ENCODE results near the gene PCSK6.

Gene PCSK6

GRCh38 chr15:101498076-101498716, 8.7 kb upstream of the PCSK6 start:
- Mint-ChIP-seq H3K36me3 (no peaks in the 10 kb centered on the region), H3K27me3 (peaks cover 78% of the 10 kb centered on the region), H3K9me3 (peaks cover 3% of the 10 kb centered on the region), H3K4me3 (no peak overlapping the region), H3K4me1 (peaks cover 32% of the 10 kb centered on the region), H3K27ac (no peak overlapping the region)
- no peak for ATAC-seq

- H3K4me1 Mint-ChIP-seq: peaks cover 33% of the 10 kb centered on the region
- peaks cover 78% of the 10 kb centered on the region for H3K27me3 Mint-ChIP-seq
- peaks cover 3% of the 10 kb centered on the region for H3K9me3 Mint-ChIP-seq
- no peak overlapping the region for H3K4me3 Mint-ChIP-seq
- no peaks in the 10 kb centered on the region for H3K36me3 Mint-ChIP-seq
- no peak overlapping the region for H3K27ac Mint-ChIP-seq
- no peak for ATAC-seq
Observed at GRCh38 chr15:101497484-101498034, 8.1 kb upstream of the PCSK6 start.

GRCh38 chr15:101497017-101497416, 7.5 kb upstream of the PCSK6 start:
- Mint-ChIP-seq H3K27me3 (peaks cover 78% of the 10 kb centered on the region), H3K36me3 (no peaks in the 10 kb centered on the region), H3K27ac (no peak overlapping the region), H3K4me3 (no peak overlapping the region), H3K9me3 (peaks cover 3% of the 10 kb centered on the region), H3K4me1 (peaks cover 33% of the 10 kb centered on the region)
- ATAC-seq: no peak

DNA sequence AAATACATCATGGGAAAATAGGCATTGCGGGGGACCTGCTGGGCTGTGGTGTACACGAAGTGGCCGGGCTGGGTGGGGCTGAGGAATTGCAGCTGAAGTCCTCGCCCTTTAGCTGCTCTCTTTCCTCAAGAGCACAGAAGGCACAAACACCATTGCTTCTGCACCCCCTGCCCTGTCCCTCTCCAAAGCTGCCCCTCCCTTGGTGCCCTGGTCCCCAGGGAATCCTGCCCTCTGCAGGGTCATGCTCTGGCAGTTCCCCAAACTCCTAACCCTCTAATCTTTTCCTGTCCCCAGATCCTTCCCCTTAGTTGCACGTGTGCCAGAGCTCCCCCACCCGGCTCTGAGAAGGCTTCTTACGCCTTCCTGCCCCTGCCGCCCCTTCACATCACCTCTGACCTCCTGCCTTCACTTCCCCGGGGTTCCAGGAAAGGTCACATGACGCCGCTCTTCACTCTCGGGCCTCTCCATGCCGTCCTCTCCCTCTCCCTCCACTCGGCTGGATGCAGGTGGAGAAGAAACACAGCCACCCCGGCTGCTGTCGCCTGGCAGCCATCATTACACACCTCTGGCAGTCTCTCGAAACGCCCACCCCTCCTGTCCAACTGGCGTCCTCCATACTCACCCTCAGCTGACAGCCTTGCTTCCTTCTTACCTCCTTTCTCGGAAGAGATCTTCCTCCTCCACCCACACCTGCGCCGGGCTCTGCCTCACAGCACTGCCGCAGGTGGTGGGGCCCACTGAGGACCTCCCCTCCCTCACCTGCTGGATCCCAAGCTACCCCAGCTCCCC, 6.9 kb upstream of the PCSK6 start:
- Mint-ChIP-seq H3K9me3 (peaks cover 3% of the 10 kb centered on the region), H3K27ac (no peak overlapping the region), H3K36me3 (no peaks in the 10 kb centered on the region), H3K27me3 (peaks cover 76% of the 10 kb centered on the region), H3K4me3 (peak overlapping the region; percentile 2), H3K4me1 (peaks cover 28% of the 10 kb centered on the region)
- ATAC-seq: no peak

GRCh38 chr15:101495334-101496197, 6.1 kb upstream of the PCSK6 start:
- no peaks in the 10 kb centered on the region for H3K36me3 Mint-ChIP-seq
- no peak overlapping the region for H3K27ac Mint-ChIP-seq
- H3K9me3 Mint-ChIP-seq: peaks cover 3% of the 10 kb centered on the region
- H3K4me1 Mint-ChIP-seq: peaks cover 26% of the 10 kb centered on the region
- no peak overlapping the region for H3K4me3 Mint-ChIP-seq
- peaks cover 76% of the 10 kb centered on the region for H3K27me3 Mint-ChIP-seq
- ATAC-seq: no peak

DNA sequence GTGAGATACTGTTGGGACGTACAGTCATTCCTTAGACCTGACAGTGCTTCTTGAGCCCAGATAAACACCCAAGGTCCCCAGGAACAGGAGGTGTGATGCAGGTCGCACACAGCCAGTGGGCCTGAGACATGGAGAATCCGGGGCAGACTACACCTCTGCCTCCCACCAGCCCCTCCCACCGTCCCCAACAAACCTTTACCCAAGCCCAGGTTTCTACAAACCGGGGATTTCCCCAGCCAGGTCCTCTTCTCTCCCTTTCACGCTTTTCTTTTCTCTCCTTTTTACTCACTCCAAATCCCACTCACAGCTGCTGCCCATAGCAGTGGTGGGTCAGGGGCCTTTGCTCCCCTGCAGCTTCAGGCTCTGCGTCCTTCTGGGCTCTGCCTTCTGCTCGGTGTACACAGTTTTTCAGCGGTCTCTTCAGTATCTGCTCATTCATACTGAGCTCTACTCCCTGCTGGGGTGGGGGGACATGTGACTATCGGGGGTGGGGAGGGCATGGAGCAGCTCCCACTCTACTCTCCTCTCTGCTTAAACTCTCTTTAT, 4.8 kb upstream of the PCSK6 start:
- no peaks in the 10 kb centered on the region for H3K36me3 Mint-ChIP-seq
- no peak overlapping the region for H3K27ac Mint-ChIP-seq
- H3K27me3 Mint-ChIP-seq: peaks cover 72% of the 10 kb centered on the region
- no peak for ATAC-seq
- no peak overlapping the region for H3K4me3 Mint-ChIP-seq
- peaks cover 3% of the 10 kb centered on the region for H3K9me3 Mint-ChIP-seq
- H3K4me1 Mint-ChIP-seq: peaks cover 26% of the 10 kb centered on the region

- Mint-ChIP-seq H3K27me3 (peaks cover 63% of the 10 kb centered on the region), H3K4me1 (peaks cover 26% of the 10 kb centered on the region), H3K9me3 (peaks cover 3% of the 10 kb centered on the region), H3K4me3 (no peak overlapping the region), H3K36me3 (no peaks in the 10 kb centered on the region), H3K27ac (no peak overlapping the region)
- ATAC-seq: no peak
Observed at GRCh38 chr15:101492766-101493692, 3.5 kb upstream of the PCSK6 start.

- no peak overlapping the region for H3K27ac Mint-ChIP-seq
Observed at GRCh38 chr15:101491734-101492640, 2.5 kb upstream of the PCSK6 start.

DNA sequence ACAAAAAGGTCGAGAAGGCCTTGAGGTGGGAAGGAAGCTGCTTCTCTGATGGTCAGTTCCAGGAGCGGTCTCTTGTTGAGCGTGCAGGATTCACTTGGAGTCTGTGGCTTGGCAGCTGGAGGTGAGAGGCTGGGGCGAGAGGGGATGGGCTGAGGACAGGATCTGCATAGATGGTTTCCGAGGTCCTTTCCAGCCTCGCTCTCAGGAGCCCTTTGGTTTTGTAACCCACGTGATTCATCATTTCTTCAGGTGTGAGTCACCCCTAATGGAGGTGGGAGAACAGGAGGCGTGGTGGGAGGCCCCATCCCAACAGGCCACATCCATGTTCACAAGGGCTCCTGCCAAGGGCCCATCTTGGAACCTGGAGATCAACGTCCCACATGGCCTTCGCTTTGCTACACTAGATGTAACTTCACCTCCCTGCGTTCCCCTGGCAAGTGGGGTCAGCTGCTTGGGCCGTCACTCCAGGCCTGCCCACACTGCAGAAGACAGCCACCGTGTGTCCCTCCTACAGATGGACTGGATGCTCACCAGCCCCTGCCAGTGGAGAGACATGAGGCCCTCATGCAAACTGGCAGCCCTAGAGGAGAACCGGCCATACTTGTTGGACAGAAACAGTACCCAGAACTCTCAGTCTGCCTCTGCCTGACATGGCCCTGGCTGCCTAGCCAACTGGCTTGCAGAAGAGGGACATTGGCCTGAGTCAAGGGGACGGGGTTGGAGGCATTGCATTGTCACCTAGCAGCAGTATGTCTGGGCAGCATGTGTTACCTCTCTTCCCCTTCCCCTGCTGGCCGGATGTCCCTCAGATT, 1.6 kb upstream of the PCSK6 start:
- Mint-ChIP-seq H3K4me3 (no peak overlapping the region), H3K27ac (no peak overlapping the region), H3K36me3 (no peaks in the 10 kb centered on the region), H3K9me3 (peaks cover 3% of the 10 kb centered on the region), H3K27me3 (peaks cover 61% of the 10 kb centered on the region), H3K4me1 (peaks cover 14% of the 10 kb centered on the region)
- ATAC-seq: no peak

More at GRCh38 chr15:101491734-101492640, 2.5 kb upstream of the PCSK6 start:
- Mint-ChIP-seq H3K4me1 (peaks cover 22% of the 10 kb centered on the region), H3K4me3 (no peak overlapping the region), H3K9me3 (peaks cover 3% of the 10 kb centered on the region), H3K27me3 (peaks cover 63% of the 10 kb centered on the region), H3K36me3 (no peaks in the 10 kb centered on the region)
- no peak for ATAC-seq

DNA sequence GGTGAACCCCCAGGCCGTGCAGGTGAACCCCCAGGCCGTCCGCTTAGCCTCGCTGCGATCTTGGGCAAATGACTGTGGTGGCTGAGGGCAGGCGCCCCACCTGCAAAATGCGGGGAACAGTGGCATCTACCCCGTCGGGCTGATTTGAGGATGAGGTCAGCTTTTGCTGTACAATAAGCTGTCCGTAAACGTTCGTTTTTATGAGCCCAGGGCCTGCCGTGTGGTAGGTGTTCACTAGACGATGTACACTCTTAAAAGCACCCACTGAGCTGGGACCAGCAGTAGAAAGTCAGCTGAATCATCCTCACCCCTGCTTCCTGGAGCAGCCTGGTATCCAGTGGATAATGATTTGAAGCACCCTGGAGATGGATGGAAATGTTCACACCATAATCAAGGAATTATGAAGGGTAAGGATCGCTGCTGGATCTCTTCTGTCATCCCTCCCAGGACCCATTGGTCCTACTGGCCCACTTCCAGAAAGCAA, 943 bp upstream of the PCSK6 start:
- no peak for ATAC-seq
- Mint-ChIP-seq H3K9me3 (peaks cover 3% of the 10 kb centered on the region), H3K27ac (no peak overlapping the region), H3K4me3 (no peak overlapping the region), H3K36me3 (no peaks in the 10 kb centered on the region), H3K27me3 (peaks cover 61% of the 10 kb centered on the region), H3K4me1 (peaks cover 12% of the 10 kb centered on the region)

GRCh38 chr15:101489237-101489598, 289 bp downstream of the PCSK6 start:
- H3K27me3 Mint-ChIP-seq: peaks cover 50% of the 10 kb centered on the region
- no peak overlapping the region for H3K27ac Mint-ChIP-seq
- H3K36me3 Mint-ChIP-seq: no peaks in the 10 kb centered on the region
- H3K4me1 Mint-ChIP-seq: peaks cover 7% of the 10 kb centered on the region
- ATAC-seq: peak; percentile 31
- no peak overlapping the region for H3K4me3 Mint-ChIP-seq
- H3K9me3 Mint-ChIP-seq: peaks cover 3% of the 10 kb centered on the region

GRCh38 chr15:101488300-101489164, 975 bp downstream of the PCSK6 start:
- no peak for ATAC-seq
- Mint-ChIP-seq H3K36me3 (no peaks in the 10 kb centered on the region), H3K27me3 (peaks cover 48% of the 10 kb centered on the region), H3K9me3 (peaks cover 3% of the 10 kb centered on the region), H3K4me3 (no peak overlapping the region), H3K4me1 (peaks cover 4% of the 10 kb centered on the region), H3K27ac (no peak overlapping the region)

Measured in stimulated activated memory B cell treated with anti-CD40 and anti-IgM and Interleukin-4, amounts not matched to agents 10 μg/mL and 1 μg/mL and 100 μg/mL, for 72 hours (primary cell).